Neural cell (in vitro differentiated cells): Measurements from ENCODE around the gene FDXACB1.

ENCODE experiments used
- EZH2 ChIP-seq: fragments of 200-600, 300-800 bp; shearing (Covaris generic), sonication (generic); IDR thresholded peaks from 2 replicates; pipeline ENCODE4 v1.6.1; 2014; ENCODE audit warnings: antibody characterized with exemption, low read length, borderline replicate concordance, mild to moderate bottlenecking; ENCODE audit not compliant: insufficient read depth, poor library complexity, severe bottlenecking
- RAD21 ChIP-seq: fragments of 450-650 bp; conservative IDR thresholded peaks from 2 replicates; pipeline ENCODE4 v1.6.1; 2014; ENCODE audit warnings: antibody characterized with exemption, mild to moderate bottlenecking, moderate library complexity
- TF ChIP-seq, protein P1 (sequence below): IDR thresholded peaks from 2 replicates; pipeline ENCODE4 v1.6.1; 2012; ENCODE audit warnings: borderline replicate concordance

DNA sequence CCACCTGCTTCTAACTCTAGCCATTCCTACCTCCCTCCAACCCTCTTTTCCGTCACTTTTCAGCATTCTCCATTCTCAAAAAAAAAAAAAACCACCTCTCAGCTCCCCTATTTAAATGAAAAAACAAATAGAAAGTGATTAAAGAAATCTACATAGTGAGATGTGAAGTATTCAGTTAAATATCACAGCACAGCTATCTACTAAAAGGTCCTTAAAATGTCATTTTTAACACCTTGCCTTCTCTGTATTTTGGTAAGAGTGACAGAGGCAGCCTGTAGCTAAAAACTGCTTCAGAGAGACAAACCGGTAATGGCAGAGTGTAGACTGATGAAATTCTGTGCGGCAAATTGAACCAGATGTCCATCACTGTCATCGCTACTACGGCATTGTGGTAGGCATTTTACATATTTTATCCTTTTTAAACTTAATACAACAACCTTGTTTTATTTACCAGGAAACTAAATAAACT, 7.2 kb downstream of the FDXACB1 start:
- TF ChIP-seq, protein P1, sequence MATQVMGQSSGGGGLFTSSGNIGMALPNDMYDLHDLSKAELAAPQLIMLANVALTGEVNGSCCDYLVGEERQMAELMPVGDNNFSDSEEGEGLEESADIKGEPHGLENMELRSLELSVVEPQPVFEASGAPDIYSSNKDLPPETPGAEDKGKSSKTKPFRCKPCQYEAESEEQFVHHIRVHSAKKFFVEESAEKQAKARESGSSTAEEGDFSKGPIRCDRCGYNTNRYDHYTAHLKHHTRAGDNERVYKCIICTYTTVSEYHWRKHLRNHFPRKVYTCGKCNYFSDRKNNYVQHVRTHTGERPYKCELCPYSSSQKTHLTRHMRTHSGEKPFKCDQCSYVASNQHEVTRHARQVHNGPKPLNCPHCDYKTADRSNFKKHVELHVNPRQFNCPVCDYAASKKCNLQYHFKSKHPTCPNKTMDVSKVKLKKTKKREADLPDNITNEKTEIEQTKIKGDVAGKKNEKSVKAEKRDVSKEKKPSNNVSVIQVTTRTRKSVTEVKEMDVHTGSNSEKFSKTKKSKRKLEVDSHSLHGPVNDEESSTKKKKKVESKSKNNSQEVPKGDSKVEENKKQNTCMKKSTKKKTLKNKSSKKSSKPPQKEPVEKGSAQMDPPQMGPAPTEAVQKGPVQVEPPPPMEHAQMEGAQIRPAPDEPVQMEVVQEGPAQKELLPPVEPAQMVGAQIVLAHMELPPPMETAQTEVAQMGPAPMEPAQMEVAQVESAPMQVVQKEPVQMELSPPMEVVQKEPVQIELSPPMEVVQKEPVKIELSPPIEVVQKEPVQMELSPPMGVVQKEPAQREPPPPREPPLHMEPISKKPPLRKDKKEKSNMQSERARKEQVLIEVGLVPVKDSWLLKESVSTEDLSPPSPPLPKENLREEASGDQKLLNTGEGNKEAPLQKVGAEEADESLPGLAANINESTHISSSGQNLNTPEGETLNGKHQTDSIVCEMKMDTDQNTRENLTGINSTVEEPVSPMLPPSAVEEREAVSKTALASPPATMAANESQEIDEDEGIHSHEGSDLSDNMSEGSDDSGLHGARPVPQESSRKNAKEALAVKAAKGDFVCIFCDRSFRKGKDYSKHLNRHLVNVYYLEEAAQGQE: no peak
- TF ChIP-seq RAD21: no peak
- no peak for TF ChIP-seq EZH2
